EL (cell line): ENCODE results near the gene EHBP1.

Experiments used
- DNase-seq: peaks from one replicate; pipeline ENCODE4 v3.0.0-alpha.2; 2016

EHBP1 gene

DNA sequence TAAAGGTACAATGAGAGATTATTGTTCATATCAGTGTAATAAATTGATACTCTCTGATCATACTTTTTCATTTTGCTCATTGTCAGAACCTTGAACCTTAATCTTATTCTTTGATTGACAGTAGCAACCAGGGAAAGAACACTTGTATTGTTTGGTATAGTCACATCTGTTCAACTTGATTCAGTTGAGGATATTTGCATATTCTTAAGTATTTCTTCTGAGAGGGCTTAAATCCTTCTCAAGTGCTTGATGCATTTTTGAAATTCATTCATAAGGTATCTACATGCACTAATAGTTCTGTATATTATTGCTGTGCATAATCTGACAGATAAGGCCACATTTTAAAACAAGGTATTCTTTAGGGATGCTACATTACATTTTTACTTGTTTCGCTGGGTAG lies 118.9 kb downstream of the EHBP1 start:
- no peak for DNase-seq

DNA sequence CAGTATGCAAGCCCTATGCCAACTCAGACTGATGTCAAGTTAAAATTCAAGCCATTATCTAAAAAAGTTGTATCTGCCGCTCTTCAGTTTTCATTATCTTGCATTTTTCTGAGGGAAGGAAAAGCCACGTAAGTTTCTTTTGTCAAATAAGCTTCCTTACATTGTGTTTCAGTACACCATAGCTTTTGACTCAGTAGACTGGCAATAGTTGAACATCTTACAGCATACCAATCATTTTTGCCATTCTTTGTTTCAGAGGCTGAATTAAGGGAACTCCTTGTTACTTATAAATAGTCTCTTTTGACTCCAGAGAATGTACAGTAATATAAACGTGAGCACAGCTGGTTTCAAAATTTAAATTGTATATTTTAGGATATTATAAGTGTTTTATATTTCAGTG lies 120.6 kb downstream of the EHBP1 start:
- DNase-seq: peak; percentile 69

DNA sequence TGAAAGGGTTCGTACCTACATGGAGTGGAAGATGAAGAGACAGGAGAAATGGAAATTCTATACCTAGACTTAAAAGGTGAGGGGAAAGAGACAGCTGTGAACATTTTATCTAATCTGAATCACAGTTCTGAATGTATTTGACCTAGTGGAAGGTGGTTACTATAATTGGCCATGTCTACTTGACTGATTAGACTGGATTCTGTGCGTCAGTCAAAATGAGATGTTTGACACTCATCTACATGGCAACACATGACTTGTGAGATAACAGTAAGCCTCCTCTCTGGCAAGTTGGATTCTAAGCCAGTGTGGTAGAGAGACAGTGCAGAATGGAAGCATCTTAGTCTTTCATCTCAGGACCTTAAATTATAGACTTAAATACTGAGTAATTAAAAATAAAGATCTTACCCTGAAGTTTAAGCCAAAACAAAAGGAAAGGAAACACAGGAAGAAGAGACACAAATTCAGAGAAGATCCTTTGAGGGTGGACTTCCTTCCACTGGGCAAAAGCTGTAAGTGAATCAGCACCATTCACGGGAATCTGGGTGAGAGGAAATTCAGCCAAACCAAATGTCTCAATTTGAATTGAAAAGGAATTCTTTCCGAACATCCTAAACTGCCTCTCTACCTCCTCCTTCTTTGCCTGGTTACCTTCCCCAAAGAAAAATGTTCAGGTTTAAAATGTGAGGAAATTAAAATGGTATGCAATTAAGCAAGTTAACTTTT lies 121.6 kb downstream of the EHBP1 start:
- no peak for DNase-seq

DNA sequence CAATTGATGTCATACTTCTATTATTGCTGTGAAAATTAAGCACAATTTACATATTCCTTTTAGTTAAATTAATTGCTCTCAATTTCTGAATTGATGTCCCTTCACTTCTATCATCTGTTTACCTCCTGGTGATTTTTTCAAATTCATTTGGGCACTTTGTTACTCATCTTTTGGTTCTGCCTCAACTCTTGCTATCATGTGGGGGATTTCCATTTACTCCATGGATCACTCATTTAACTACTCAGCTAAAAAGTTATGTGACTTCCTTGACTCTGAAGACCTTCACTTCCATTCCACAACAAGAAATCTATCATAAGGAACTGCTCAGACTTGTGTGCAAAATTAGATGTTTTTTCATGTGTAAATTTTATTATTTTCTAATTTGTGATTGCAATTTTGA lies 126.2 kb downstream of the EHBP1 start:
- no peak for DNase-seq

DNA sequence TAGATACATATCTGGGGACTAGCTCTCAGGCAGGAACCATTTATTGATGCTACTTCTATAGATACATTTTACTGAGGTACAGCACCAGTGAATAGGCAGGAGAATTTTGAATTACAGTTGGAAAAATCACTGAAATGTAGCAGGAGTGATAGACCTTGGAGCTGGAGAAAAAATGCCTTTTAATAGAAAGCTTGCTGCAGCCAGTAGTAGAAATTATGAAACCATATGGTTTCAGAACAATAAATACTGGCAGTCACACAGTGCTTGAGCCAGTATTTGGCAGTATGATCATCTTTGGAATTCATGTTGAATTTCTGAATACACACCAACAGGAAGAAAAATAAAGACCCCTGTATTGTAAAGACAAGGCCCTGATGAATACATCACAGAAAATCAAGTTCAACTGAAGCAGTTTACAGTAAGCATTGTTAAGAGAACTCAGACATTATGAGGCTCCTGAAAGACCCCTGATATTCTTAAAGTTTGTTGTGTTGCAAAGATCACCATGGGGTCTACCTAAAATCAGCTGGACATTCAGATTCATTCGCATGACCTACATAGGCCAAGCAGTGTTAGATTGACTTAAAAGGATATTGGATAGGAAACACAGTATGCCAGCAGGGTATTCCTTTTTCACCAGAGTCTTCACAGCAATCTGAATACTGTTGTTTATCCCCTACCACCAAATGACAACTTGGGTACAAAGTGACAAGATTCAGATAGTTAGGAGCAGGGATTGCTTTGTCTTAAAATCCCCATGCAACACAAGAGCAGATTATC lies 139.0 kb downstream of the EHBP1 start:
- no peak for DNase-seq

DNA sequence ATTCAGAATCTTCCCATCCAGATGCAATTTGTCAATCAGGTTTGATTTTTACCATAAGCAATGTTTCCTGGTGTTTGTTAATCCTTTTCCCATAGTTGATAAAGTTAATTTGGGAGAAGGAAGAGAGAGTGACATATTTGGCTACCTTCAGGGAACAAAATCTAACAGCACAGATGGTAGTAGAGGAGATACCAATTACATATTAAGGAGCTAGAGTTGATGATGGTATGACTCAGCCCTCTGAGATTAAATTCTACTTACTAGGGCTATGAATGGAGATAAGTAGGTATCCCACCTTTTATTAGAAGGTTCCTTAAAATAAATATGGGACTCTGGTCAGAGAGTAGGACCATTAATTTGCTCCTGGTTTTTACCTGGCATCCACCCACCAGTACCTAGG lies 139.7 kb downstream of the EHBP1 start:
- DNase-seq: no peak

DNA sequence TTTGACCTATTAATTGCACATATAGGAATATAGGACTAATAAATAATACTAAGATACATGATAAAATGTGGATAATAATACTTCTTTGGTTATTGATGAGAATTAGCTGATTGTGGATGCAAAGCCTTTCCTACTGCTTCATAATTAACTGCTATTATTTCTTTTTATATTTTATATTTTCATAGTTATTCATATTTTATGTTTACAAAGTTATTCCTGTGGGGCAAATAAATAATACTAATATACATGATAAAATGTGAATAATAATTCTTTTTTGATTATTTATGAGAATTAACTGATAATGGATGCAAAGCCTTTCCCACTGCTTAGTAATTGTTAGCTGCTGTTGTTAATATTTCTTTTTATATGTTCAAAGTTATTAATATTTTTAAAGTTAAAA lies 146.7 kb downstream of the EHBP1 start:
- no peak for DNase-seq

DNA sequence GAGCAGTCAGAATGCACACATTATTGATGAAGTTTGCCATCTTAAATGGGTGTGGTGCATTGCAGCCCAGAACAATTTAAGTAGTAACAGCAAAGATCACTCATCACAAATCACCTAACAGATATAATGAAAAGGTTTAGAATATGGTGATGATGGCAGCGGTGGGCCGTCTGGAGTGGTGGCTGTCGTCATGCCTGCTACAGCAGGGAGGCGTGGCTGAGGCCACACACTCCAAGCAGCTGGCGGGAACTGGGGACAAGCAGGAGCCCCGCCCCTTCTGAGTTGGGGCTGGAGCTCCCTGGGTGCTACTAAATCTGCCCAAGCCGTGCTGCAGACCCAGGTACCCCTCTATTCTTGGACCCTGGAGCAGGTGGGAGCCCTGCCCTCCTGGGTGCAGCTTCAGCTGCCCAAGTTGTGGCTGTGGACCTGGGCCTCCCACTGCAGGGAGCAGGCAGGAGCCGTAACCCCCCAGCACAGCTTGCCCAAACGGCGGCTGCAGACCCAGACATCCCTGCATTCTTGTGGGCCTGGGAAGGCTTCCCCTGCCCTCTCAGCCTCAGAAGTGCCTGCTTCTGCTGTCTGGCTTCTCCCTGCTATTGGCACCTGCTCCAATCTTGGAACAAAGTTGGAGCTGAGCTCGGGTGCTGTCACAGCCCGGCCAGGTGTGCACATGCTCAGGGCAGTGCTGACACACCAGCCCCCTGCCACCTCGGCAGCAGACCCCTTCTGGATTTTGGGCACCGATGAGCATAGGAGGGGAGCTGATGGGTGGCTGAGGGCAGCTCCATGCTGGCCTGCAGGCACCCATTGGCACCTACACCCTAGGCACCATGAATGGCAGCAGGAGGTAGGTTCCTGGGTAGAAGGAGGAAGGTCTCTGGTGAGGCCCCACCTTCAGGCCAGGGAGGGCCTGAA lies 149.3 kb downstream of the EHBP1 start:
- DNase-seq: no peak

DNA sequence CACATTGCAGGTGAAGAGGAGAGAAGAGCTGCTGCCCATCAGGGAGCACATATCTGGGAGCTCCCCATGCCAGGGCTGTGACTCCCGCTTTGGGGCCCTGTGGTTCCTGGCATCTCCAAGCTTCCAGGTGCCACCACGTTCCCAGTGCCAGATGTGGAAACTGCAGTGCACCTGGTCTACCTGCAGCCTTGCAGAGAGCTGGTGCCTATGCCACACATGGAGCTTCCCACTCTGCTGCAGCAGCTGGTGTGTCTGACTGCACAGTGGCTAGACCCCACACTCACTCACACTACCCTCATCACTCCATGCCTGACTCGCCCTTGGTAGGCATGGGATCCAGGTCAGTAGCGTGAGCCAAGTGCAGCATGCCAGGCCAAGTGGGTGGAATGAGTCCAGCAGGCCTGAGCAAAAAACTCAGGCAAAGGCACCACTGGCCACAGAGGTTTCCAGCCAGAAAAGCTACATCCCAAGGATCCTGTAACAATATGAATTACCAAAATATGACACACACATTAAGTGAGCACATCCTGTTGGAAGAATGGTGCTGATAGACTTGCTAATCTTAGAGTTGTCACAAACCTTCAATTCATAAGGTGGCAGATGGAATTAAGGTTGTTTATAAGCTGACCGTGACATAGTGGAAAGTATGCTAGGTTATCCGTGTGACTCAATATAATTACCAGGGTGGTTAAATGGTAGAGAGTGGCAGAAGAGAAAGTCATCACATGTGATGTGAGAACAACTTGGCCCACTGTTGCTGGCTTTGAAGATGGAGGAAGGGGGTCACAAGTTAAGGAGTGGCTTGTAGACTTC lies 150.9 kb downstream of the EHBP1 start:
- DNase-seq: no peak

DNA sequence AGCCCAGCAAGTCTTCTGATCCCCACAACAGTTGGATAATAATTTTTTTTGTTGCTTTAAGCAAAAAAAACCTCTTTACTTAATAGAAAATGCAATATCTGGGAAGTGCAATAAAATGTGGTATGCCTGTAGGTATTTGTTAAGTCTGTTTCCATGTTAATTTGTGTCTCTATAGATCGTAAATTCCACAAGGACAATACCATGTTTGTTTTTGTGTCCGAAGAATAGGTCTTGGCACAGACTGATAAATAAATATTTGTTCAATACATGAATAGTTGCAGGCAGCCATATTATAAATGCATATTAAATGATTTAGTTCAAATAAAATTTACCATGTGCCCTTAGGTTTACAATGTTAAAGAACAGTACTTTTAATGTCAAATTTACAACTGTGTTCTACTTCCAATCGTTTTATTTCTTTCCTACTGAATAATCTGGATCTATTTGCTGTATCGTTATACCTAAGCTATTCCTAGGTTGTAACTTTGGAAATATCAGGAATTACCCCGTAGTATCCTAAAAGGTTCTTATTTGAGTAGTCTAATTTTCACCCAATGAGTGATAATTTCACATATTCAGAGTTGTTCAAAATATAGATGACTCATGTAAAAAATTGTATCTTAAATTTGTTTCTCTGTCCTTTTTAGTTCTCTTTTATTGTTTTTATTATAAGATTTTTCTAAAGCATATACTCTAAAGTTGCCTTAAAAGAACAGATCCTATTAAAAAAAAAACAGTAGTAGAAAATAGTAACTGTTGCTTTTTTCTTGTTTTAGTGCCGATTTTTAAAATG lies 151.8 kb downstream of the EHBP1 start:
- DNase-seq: no peak

DNA sequence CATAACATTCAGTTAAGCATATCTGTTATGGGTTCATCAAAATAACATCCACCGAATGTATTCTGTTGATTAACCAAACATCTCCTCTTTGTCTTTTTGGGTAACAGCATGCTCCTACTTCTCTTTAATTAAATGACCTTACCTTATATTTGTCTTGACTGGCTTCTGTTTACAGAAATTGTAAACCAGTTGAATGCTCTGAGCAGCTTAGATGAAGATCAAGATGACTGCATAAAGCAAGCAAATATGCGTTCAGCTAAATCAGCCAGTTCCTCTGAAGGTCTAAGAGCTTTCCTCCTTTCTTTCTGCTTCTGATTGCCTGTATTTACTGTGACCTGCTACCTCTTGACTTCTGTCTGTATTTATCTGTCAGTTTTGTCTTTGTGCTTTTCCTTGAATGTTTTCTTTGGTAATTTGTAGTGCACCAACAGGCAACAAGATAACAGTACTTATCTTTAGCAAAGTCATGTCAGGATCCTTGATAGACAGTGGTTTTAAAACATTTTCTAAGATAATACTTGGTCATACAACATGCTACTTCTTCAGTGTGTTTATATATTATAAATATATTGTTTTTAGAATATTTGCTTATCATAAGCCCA lies 152.8 kb downstream of the EHBP1 start:
- no peak for DNase-seq

DNA sequence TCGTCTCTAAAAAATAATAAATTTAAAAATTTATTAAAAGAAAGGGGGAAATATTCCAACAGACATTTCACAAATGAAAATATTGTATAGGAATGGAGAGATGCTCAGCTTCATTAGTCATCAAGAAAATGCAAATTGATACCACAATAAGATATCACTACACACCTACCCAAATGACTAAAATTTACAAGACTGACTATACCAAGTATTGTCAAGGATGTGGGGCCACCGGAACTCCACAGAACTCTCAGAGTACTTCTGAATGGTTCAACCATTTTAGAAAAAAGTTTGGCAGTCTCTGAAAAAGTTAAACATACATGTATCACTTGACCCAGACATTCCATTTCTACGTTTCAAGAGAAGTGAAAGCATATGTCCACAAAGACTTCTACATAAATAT lies 163.4 kb downstream of the EHBP1 start:
- DNase-seq: no peak

DNA sequence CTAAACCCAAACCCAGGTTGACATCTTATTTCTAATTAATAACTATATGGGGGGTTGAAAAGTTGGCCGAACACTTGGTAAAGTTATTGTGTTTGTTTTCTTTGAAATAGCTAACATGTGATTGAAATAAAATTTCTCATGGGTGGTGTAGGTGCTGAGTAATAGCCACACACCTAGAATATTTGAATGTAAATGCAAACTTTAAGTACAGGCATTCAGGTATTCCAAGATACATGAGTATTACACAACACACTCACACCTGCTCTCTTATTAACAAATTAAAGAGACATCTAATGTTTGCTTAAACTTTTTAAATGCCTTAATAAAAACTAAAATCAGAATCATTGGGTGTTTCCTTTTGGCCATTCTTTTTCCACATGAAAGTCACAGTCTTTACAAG lies 165.5 kb downstream of the EHBP1 start:
- no peak for DNase-seq

DNA sequence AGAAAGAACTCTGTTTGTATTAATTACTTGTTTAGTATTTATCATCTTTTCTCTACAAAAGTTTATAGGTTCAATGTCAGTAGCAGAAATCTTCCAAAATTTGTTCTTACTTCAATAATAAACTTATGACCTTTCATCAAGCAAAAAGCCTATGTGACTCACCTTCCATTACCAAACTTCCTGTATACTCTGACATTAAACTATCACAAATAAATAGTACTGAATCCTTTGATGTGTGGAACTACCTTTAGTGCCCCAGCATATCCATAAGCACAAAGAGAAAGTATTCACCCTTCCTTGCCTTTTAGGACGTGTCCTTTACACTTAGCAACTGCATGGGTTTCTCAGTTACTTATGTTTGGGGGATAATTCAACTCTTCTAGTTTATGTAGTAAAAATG lies 166.0 kb downstream of the EHBP1 start:
- DNase-seq: no peak

DNA sequence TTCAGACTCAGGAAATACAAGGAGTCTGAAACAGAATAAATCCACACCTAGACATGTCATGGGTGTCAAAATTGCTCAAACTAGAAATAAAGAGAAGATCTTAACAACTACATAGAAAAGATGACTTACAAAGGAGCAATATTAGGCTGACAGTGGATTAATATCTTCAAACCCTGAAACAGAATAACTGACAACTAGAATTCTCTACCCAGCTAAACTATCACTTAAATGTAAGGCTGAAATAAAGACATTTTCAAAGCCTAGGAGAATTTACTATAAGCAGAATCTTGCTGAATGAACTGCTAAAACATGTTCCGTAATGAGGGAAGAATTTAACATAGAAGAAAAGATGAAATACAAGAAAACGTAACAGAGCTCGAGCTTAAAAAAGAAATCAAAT lies 168.1 kb downstream of the EHBP1 start:
- DNase-seq: no peak

DNA sequence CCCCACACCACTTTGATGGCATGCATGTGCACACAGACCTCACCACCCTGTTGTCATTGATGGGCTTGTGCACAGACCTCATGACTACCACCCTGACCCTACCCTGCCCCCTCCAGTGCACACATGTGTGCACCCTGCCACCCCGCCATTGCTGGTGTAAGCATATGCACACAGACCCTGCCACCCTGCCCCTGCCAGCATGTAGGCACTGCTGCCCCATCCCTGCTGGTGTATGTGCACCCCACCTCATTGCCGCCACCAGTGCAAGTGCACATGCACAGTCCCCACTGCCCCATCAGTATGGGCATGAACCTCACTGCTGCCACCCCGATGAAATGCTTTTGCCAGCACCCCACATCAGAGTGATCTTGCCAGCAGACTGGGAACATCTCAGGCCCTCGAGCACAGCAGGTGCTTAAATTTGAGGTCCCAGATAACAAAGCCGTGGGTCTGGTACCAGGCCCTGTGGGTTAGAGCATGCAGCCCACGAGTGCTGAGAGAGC lies 169.4 kb downstream of the EHBP1 start:
- DNase-seq: no peak

DNA sequence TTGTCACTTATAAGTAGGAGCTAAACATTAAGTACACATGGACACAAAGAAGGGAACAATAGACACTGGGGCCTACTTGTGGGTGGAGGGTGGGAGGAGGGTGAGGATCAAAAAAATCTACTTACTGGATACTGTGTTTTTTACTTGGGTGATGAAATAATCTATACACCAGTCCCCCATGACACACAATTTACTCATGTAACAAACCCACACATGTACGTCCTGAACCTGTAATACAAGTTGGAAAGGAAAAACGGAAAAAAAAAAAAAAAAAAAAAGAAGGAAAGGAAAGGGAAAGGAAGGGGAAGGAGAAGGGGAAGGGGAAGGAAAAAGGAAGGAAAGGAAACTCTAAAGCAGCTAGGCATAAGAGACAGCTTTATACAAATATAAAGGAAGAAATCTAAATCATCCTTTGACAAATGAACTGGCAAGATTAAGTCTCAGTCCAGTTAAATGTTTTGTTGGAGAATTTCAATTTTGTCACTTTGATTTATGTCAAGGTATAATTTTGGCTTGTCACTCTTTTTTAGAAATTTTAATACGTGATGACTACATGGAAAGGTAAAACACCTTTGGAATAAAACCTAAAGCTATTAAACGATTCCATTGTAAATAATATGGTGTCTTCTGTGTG lies 175.8 kb downstream of the EHBP1 start:
- no peak for DNase-seq

DNA sequence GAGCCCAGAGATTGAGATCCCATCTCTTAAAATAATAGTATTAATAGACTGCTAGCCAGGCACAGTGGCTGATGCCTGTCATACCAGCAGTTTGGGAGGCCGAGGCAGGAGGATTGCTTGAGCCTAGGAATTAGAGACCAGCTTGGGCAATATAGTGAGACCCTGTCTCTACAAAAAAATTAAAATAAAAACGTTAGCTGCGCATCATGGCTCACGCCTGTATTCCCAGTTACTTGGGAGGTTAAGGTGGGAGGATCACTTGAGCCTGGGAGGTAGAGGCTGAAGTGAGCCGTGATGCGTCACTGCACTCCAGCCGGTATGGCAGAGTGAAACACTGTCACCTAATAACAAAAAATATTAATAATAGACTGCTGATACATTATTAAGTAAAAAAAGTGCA lies 178.1 kb downstream of the EHBP1 start:
- DNase-seq: no peak

DNA sequence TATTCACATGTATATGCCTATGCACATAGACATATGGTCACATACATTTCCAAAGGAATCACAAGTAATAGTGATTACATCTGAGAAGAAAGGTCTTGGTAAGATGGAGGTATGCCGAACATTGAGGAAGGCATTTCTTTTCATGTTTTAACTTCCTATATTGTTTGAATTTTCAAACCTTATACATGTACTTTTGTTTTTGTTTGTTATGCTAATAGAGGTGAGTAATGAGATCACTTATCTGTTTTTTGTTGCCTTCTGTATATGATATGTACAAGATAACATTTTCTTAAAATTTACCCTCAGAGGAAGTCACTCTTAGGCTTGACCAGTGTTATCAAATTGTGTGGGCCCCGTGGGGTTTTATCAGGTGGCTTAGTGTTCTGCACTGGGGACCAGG lies 178.6 kb downstream of the EHBP1 start:
- DNase-seq: no peak

DNA sequence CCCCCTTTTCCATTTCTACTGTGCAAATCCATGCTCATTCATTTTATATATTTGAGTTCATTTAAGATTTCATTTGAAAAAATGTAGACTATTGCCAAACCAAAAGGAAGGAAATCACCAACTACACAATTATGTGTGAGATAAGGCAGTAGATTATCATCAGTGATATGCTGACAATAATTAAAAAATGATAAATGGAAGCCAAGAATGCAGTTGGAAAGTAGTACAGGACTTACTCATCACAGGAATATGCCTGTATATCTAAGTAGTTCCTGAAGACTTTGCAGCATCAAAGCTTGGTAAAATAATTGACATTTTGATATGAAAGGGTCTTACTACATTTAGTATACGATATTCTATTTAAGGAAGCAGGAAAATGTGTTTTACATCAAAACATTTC lies 179.0 kb downstream of the EHBP1 start:
- DNase-seq: peak; percentile 22
